ENCODE results near the gene GDA. TPM values are rescaled to one million over a fixed set of nuclear protein-coding genes. Genes with fewer than 3 reads are reported as not detected.
A peak's percentile ranks its signal among the peaks of the same experiment; 100 is the strongest.

GDA gene
- total RNA-seq, 1 experiment from 2014 or later, result 49.4 TPM

DNA sequence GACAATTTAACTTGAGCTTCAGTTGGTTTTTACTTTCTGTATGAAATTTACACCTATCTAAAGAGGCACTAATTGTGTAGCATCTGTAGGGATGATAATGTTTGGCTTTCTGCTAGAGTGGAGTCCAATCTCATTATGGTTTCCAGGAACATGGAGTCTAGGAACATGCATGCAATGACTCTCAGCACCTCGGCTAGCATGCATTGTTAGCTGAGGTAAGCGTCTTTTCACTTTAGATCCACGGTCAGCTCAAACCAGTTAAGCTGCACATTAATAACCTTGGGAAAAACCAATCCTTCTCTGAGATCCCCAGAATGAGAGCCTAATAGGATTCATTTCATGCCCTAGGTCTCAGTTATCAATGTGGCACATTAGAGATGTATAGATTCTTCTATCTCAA lies 7.8 kb upstream of the GDA start (continued):
- TF ChIP-seq, protein P1, sequence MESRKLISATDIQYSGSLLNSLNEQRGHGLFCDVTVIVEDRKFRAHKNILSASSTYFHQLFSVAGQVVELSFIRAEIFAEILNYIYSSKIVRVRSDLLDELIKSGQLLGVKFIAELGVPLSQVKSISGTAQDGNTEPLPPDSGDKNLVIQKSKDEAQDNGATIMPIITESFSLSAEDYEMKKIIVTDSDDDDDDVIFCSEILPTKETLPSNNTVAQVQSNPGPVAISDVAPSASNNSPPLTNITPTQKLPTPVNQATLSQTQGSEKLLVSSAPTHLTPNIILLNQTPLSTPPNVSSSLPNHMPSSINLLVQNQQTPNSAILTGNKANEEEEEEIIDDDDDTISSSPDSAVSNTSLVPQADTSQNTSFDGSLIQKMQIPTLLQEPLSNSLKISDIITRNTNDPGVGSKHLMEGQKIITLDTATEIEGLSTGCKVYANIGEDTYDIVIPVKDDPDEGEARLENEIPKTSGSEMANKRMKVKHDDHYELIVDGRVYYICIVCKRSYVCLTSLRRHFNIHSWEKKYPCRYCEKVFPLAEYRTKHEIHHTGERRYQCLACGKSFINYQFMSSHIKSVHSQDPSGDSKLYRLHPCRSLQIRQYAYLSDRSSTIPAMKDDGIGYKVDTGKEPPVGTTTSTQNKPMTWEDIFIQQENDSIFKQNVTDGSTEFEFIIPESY (IDR thresholded peaks at IDR 0.05; ENCODE audit: extremely low read depth, insufficient replicate concordance, low read length), result no peak
- no peak for TF ChIP-seq SIN3A (IDR thresholded peaks at IDR 0.05; ENCODE audit: low read depth)
- TF ChIP-seq RAD21 (IDR thresholded peaks at IDR 0.05; ENCODE audit: low read depth), result no peak
- TF ChIP-seq, protein P2, sequence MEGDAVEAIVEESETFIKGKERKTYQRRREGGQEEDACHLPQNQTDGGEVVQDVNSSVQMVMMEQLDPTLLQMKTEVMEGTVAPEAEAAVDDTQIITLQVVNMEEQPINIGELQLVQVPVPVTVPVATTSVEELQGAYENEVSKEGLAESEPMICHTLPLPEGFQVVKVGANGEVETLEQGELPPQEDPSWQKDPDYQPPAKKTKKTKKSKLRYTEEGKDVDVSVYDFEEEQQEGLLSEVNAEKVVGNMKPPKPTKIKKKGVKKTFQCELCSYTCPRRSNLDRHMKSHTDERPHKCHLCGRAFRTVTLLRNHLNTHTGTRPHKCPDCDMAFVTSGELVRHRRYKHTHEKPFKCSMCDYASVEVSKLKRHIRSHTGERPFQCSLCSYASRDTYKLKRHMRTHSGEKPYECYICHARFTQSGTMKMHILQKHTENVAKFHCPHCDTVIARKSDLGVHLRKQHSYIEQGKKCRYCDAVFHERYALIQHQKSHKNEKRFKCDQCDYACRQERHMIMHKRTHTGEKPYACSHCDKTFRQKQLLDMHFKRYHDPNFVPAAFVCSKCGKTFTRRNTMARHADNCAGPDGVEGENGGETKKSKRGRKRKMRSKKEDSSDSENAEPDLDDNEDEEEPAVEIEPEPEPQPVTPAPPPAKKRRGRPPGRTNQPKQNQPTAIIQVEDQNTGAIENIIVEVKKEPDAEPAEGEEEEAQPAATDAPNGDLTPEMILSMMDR (IDR thresholded peaks at IDR 0.05 in 2 of 3, conservative IDR thresholded peaks at IDR 0.05 in 1 of 3; ENCODE audit: borderline replicate concordance in 1 of 3, insufficient read depth in 1 of 3, low read depth in 2 of 3, low read length in 2 of 3), result no peak
- TF ChIP-seq EGR1 (IDR thresholded peaks at IDR 0.05; ENCODE audit: low read depth), result no peak
- TF ChIP-seq, protein P3, sequence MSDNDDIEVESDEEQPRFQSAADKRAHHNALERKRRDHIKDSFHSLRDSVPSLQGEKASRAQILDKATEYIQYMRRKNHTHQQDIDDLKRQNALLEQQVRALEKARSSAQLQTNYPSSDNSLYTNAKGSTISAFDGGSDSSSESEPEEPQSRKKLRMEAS (IDR thresholded peaks at IDR 0.05), result no peak

DNA sequence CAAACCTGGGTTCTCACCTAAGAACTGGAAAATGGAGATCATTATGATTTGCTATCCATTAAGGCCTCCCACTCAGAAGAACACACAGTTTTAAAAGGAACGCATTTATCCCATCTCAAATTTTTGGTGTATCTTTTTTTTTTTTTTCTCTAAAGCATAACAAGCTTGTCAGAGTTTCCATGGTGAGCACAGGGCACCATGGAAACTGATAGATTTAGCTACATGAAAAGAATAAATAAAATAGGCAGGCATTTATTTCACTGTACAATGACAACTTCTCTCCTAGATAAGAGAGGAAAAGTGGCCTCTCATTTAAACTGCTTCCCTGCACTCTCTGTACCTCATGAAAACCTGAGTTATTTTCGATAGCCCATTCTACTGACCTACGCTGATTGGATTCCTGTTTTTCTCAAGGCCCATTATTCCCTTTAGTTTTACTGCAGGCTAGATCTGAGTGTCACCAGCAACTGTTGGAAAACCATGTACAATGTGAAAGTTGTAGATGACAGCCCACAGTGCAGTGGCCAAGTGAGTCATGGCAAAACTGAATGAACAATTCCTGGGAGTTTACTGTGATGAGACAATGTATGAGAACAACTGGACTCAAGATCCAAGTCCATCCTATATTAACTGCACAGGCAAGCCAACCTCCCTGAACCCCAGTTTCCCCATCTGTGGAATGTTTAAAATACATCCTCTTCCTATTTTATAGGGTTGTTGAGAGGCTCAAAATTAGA lies 4.3 kb upstream of the GDA start:
- no peaks in the 10 kb centered on the region for H3K9me2 ChIP-seq (ENCODE audit: insufficient read depth)
- H3K36me3 ChIP-seq (ENCODE audit: control insufficient read depth in 1 of 2, insufficient read depth in 2 of 2, low read length in 2 of 2), result no peaks in the 10 kb centered on the region
- no peaks in the 10 kb centered on the region for H4K20me1 ChIP-seq (ENCODE audit: insufficient read depth)
- ATAC-seq (no peak), DNase-seq (ENCODE audit: low read depth, low spot score) (no peak)
- H3K4me1 ChIP-seq (ENCODE audit: control insufficient read depth in 1 of 2, insufficient read depth in 2 of 2, low read length in 2 of 2), result peaks cover 43 to 75% of the 10 kb centered on the region in 2 experiments
- ChIA-PET POLR2A (interaction anchor here (1.5 kb wide), 1 partner anchor 12 kb away, joined by 4 read pairs; no protein-coding TSS in a partner anchor), RAD21 (ENCODE audit: low non-redundant PET in 1 of 2, low total read pairs in 2 of 2, uncharacterized antibody in 2 of 2, unreplicated experiment in 2 of 2) (no interaction called here), CTCF (interaction anchor here (1.2 kb wide), 1 partner anchor 106 kb away, joined by 6 read pairs; no protein-coding TSS in a partner anchor)
- H3K9ac ChIP-seq (ENCODE audit: low read length), result peak overlapping the region; percentile 37
- no peak overlapping the region; a peak in 1 of 4 replicates for H3K4me3 ChIP-seq (replicated peaks in 1 of 2; ENCODE audit: low read depth in 1 of 2, low read length in 2 of 2)
- TF ChIP-seq CEBPB (IDR thresholded peaks at IDR 0.05; ENCODE audit: low read depth), result no peak
- no peak for TF ChIP-seq EZH2 (IDR thresholded peaks at IDR 0.05)
- TF ChIP-seq, protein P3 (IDR thresholded peaks at IDR 0.05), result no peak
- 0 out of 2 replicates have a peak, but pooled peaks have one; percentile 9 for TF ChIP-seq SP1 (IDR thresholded peaks at IDR 0.05; ENCODE audit: low read depth)
- peak; percentile 24; the same call in 1 of the 2 replicates for TF ChIP-seq JUND (IDR thresholded peaks at IDR 0.05)
- TF ChIP-seq TCF7L2 (IDR thresholded peaks at IDR 0.05; ENCODE audit: borderline replicate concordance, extremely low read depth, insufficient read depth, insufficient read length), result no peak
- TF ChIP-seq FOSL1 (IDR thresholded peaks at IDR 0.05; ENCODE audit: low read depth), result peak; percentile 51; the same call in 1 of the 2 replicates
- no peak for TF ChIP-seq POLR2AphosphoS5 (IDR thresholded peaks at IDR 0.05; ENCODE audit: low read depth, low read length)
- TF ChIP-seq, protein P1 (IDR thresholded peaks at IDR 0.05; ENCODE audit: extremely low read depth, insufficient replicate concordance, low read length), result no peak
- BruUV-seq (replicated peaks), result no TSS peak
- peak overlapping the region; percentile 49 for H2AFZ ChIP-seq (ENCODE audit: low read depth, low read length, poor library complexity, severe bottlenecking)
- peaks cover 12% of the 10 kb centered on the region for H3K79me2 ChIP-seq (ENCODE audit: insufficient read depth, low read length)
- no peak overlapping the region for H3K27ac ChIP-seq (ENCODE audit: low read depth, low read length)
- H3K4me2 ChIP-seq (ENCODE audit: low read length), result peak overlapping the region; percentile 77
- no peaks in the 10 kb centered on the region for H3K9me3 ChIP-seq (ENCODE audit: control insufficient read depth in 1 of 2, insufficient read depth in 1 of 2, low read depth in 1 of 2, low read length in 2 of 2)
- H3K27me3 ChIP-seq (ENCODE audit: insufficient read depth, low read length), result no peaks in the 10 kb centered on the region
- intact Hi-C loops (cut with micrococcal nuclease), result loop anchor here (5.0 kb wide), 1 partner anchor 108 kb away; no protein-coding TSS in a partner anchor
